Globus pallidus (tissue), 1 donor: ENCODE measurements around the gene ZNF254.
"Not testable (repeated sequence)": the region's sequence is repeated elsewhere in the genome, so short reads cannot be mapped to it uniquely, and the experiment has no call there.

Source experiments
- DNase-seq: peaks from one replicate; pipeline ENCODE4 v3.0.0-alpha.2; 2015; ENCODE audit warnings: low spot score

The ZNF254 gene

DNA sequence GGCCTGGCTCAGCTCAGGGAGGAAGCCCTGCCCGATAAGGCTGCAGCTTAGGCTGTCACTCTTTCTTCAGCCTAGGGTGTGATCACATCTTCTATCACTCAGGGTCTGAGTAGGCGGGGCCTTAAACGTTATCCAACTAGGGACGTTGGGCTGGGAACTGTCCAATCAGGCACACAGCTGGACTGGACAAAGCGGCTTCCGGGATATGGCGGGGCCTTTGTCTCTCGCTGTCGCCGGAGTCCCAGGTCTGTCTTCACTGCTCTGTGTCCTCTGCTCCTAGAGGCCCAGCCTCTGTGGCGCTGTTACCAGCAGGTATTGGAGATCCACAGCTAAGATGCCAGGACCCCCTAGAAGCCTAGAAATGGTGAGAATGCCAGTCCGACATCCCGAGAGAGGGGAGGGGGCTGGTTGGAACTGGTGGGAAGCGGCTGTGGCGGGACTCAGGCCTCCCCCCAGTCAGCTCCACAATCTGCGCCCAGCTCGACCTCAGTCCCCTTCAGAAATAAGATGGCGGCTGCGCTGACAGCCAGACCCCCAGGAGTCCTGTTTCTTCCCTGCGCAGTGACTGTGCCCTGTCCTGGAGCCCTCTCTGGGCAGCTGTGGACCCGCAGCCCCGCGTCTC lies at the start of gene ZNF254:
ZNF254 (plus strand) TSS at position 214 of the 622 bp plus-strand sequence; CDS start at position 335, 121 bp downstream.
- DNase-seq = peak; percentile 95

DNA sequence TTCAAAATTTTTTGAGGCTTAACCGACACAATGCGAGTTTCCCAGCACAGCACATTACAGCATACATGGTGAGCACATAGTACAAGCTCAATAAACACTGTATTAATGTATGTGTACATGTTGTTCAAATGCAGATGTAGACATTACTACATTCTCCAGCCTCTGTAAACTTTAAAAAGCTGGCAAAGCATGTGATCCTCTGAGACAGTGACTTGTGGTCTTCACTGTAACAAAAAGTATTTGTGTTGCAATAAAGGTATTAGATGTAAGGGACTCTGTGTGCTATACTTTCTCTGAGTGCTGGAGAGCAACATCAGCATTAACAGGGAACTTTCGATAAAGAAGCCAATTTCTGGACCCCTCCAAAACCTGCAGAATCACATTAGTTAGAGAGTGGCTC lies 46.4 kb upstream of the ZNF254 start:
- no peak for DNase-seq

DNA sequence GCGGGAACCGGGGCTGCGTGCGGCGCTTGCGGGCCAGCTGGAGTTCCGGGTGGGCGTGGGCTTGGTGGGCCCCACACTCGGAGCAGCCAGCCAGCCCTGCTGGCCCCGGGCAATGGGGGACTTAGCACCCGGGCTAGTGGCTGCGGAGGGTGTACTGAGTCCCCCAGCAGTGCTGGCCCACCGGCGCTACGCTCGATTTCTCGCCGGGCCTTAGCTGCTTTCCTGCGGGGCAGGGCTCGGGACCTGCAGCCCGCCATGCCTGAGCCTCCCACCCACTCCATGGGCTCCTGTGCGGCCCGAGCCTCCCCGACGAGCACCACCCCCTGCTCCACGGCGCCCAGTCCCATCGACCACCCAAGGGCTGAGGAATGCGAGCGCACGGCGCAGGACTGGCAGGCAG lies 45.7 kb upstream of the ZNF254 start:
- not testable (repeated sequence) for DNase-seq

DNA sequence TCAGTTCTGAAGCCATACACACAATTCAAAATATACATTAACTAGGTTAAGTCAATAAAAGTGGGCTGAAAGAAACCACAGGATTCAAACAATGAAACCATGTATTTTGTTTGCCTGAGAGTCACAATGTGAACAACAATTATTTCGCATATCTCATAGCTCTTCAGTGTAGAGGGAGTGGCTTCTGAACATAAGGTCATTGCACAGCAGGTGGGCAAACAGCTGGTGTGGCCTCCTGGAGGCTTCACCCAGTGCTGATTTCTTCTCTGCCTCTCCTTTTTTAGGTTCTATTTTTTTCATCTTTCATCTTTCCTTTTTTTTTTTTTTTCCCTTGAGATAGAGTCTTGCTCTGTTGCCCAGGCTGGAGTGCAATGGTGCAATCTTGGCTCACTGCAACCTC lies 40.4 kb upstream of the ZNF254 start:
- DNase-seq = no peak

DNA sequence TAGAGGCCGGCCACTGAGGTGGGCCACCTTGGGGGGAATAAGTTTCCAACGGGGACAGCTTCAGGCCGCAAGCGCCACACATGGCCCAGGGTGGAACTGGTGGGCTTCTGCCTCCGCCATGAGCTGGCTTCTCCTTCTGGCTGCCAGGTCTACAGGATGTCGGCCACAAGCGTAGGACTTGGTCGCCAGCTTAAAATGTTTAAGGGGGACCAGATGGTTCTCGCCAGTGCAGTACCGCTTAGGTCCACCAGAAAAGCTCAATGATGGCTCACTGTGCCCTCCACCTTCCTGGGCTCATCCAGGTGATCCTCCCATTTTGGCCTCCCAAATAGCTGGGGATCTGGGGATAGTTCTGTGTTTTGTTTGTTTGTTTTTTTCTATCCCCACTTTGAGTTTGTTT lies 38.7 kb upstream of the ZNF254 start:
- DNase-seq = no peak

DNA sequence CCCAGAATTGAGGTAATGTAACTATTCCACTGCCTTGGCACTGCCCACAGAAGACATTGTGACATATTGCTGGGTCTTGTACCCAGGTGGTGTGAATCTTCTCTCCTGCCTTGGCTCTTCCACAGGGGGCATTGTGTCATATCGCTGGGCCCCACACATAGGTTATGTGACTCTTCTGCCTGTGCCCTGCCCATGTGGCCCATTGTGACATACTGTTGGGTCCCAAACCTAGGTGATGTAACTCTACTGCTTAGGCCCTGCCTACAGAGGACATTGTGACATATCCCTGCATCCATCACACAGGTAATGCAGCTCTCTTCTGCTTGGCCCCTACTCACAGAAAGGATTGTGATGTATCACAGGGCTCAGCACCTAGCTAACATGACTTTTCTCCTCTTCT lies 37.5 kb upstream of the ZNF254 start:
- no peak for DNase-seq

DNA sequence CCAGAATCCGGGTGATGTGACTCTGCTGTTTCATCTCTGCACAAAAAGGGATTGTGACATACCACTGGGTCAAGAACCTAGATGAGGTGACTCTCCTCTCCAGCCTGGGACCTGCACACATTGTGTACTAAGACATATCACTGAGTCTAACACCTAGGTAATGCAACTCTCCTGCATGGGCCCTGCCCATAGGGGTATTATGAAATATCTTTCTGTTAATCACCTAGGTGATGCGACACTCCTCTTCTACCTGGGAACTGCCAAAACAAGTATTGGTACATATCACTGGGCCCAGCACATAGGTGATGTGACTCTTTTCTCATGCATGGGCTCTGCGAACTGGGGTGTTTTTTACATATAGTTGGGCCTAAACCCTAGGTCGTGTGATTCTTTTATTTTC lies 35.5 kb upstream of the ZNF254 start:
- no peak for DNase-seq

DNA sequence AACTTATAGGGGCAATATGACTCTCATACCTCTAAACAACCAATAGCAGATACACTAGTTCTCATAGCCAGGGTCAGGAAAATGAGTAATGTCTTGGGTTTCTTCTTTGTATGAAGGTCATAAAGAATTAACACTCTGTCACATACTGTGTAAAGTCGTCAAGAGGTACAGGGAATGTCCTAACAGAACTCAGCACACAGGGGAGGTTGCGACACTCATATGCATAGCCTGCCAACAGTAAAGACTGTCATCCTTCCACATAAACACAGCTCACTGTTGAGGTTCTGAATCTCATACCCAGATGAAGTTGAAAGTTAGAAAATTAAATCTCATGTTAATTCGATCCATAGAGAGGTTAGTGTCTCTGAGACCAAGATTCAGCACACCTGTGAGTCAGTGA lies 34.2 kb upstream of the ZNF254 start:
- no peak for DNase-seq

DNA sequence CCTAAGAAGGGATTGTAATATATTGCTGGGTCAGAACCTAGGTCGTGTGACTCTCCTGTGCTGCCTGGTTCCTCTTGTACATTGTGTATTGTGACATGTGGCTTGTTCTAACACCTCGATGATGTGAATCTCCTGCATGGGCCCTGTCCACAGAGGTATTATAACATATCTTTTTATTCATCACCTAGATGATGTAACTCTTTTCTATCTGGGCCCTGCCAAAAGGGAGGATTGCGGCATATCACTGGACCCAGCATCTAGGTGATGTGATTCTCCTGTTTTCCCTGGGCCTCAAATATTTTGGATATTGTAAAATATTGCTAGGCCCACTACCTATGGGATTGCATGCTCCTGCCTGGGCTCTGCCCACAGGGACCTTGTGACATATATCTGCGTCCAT lies 33.4 kb upstream of the ZNF254 start:
- DNase-seq = no peak

DNA sequence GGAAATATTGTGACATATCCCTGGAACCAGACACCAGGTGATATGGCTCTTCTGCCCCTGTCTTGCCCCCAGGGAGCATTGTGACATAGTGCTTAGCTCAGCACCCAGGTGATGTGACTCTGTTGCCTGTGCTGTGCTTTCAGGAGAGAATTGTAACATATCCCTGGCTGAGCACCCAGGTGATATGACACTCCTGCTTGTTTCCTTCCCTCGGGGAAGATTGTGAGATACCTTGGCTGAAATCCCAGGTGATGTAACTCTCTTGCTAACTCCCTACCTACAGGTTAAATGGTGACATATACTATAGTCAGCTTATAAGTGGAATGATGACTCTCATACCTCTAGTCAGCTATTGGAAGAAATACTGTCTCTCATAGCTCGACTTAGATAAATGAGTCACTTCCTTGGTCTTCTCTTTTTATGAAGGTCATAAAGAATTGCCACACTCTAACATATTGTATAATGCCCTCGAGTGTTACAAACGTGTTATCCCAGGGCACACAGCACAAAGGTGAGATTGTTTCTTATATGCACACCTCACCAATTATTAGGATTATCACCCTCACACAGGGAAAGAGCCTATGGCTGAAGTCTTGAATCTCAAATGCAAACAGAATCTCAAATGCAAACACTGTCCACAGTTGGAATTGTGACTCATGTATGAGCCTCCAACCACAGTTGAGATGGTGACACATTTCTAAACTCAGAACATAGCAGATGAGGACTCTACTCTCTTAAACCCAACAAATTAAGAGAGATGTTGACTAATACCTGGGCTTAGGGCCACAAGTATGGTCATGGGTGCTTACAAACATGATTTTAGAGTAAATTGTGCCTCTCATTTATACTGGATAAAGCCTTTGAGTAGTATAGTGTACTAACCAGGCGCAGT lies 32.7 kb upstream of the ZNF254 start:
- no peak for DNase-seq

DNA sequence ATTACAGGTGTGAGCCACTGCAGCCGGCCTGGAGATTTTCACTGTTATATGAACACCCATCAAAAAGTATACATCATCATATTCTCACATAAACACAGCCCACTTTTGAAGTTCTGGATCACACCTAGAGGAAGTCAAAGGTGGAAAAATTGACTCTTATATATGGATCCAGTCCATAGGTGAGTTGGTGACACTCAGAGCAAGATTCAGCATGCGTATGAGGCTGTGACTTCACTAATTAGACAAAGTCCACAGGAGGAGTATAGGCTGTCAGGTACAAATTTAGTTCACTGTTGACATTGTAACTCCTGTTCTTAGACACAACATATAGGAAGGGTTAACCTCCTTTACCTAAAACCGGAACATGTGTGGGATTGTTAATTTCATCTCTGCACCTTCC lies 31.4 kb upstream of the ZNF254 start:
- no peak for DNase-seq

DNA sequence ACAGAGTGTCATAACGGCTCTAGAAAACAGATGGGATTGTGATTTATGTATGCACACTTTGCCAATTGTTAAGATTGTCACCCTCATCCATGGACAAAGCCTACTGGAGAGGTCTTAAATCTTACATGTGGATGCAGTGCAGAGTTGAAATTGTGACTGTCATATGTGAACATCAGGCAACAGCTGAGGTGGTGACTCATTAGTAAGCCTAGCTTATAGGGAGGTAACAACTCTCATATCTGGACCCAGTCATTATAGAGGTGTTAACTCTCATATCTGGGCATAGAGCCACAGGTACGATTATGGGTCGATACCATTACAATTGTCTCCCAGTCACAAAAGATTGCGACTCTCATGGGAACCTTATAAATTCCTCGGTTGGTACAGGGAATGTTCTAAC lies 29.8 kb upstream of the ZNF254 start:
- DNase-seq = no peak

DNA sequence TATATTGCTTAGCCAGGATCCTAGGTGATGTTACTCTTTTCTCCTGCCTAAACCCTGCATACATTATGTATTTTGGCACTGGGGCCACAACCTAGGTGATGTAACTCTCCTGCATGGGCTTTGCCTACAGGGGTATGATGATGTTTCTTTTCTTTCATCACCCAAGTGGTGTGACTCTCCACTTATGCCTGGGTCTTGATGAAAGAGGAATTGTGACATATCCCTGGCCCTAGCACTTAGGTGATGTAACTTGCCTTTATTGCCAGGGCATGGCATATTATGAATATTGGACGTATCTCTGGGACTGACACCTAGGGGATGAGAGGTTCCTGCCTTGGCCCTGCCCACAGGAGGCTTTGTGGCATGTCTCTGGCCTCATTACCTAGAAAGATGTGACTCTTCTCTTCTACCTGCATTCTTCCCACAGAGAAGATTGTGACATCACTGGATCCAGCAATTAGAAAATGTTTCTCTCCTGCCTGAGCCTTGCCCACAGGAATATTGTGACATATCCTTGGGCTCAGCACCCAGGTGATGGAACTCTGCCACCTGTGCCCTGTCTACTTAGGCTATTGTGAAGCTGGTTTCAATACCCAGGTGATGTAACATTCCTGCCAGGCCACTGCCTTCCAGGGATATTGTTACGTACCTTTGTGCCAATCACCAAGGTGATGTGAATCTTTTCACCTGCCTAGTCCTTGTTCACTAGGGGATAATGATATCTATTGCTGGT lies 27.3 kb upstream of the ZNF254 start:
- no peak for DNase-seq

DNA sequence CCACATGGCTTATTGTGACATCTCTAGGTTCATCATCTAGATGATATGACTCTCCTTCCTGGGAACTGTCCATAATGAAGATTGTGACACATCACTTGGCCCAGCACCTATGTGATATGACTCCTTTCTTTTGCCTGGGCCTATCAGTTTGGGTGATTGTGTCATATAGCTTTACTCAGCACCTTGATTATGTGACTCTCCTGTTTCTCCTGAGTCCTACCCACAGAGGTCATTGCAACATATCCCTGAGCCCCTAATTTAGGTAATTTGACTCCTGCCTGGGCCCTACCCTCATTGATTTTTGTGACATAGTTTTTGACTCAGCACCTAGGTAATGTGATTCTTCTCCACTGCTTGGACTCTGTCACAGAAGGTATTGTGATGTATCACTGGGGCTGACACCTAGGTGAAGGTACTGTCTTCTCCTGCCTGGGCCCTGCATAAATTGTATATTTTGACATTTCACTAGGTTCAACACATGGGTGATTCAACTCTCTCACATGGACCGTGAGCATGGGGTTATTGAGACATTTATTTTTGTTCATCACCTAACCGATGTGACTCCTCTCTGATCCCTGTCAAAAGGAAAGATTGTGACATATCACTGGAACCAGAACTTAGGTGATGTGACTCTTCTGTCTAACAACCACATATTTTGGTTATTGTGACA lies 26.2 kb upstream of the ZNF254 start:
- no peak for DNase-seq

DNA sequence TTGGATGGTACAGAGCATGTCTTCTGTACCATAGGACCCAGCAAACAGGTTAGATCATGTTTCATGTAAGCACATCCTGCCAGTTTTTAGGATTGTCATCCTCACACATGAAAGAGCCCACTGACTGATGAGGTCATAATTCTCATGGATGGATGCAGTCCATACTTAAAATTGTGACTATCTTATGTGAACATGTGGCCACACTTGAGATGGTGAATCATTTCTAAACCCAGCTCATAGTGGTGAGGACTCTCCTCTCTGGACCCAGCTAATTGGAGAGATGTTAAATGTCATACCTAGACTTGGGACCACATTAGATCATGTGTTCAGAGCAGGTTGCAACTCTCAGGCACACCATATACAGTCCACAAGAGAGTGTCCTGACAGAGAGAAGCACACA lies 24.8 kb upstream of the ZNF254 start:
- DNase-seq = no peak

DNA sequence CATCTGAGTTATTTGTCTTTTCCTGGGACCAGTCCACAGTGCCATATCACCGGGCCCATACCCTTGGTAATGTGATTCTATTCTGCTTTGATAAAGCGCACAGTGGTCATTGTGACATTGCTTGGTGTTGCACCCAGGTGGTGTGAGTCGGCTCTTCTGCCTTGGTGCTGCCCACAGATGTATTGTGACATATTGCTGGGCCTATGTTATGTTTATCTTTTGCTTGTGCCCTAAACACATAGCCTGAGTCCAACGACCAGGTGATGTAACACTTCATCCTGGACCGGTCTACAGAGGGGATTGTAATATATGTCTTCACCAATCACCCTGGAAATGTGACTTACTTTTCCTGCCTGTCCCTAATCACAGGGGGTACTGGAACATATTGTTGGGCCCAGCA lies 23.7 kb upstream of the ZNF254 start:
- DNase-seq = no peak

DNA sequence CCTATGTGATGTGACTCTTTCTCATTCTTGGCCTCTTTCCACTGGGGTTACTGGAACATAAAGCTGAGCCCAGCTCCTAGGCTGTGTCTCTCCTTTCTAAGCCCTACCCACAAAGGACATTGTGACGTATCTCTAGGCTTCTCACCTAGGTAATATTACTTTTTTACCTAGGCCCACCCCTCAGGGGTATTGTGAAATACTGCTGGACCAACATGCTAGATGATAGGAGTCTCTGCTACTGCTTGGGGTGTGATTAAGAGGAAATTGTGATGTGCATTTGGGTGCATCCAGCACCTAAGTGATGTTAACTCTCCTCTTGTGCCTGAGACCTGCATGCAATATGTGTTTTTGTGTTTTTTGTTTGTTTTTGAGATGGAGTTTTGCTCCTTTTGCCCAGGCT lies 22.8 kb upstream of the ZNF254 start:
- DNase-seq = no peak

DNA sequence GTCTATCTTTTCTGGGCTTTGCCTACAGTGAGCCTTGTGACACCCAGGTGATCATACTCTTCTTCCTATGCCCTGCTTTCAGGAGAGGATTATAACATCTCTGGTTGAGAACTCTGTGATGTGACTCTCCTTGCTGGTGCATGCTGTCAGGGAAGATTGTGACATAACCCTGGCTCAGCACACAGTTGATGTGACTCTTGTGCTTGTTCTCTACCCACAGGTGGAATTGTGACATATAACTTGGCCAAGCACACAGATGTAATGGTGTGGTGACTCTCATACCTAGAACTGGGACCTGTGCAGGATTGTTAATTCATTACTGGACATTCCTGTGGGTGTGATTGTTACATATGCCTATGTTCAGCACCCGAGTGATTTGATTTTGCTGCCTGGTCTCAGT lies 21.7 kb upstream of the ZNF254 start:
- no peak for DNase-seq

DNA sequence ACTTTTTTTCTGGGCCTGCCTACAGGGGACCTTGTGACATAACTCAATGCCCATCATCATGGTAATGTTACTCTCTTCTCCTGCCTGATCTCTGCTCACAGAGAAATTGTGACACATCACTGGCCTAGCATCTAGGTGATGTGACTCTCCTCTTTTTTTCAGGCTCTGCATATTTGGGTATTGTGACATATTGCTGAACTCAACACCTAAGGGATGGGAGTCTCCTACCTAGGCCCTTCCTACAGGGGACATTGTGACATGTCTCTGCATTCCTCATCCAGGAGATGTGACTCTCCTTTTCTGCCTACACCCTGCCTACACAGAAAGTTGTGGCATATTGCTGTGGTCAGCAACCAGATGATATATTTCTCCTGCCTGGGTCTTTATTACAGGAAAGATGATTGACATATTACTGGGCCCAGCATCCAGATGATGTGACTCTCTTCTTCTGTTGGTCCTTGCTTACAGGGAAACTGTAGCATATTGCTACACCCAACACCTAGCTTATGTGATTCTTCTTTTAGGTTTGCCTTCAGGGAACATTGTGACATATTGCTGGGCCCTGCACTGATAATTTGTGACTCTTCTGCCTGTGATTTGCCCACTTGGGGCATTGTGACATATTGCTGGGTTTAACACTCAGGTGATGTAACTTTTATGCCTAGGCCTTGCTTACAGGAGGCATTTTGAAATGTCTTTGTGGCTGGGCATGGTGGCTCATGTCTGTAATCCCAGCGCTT lies 21.0 kb upstream of the ZNF254 start:
- no peak for DNase-seq

DNA sequence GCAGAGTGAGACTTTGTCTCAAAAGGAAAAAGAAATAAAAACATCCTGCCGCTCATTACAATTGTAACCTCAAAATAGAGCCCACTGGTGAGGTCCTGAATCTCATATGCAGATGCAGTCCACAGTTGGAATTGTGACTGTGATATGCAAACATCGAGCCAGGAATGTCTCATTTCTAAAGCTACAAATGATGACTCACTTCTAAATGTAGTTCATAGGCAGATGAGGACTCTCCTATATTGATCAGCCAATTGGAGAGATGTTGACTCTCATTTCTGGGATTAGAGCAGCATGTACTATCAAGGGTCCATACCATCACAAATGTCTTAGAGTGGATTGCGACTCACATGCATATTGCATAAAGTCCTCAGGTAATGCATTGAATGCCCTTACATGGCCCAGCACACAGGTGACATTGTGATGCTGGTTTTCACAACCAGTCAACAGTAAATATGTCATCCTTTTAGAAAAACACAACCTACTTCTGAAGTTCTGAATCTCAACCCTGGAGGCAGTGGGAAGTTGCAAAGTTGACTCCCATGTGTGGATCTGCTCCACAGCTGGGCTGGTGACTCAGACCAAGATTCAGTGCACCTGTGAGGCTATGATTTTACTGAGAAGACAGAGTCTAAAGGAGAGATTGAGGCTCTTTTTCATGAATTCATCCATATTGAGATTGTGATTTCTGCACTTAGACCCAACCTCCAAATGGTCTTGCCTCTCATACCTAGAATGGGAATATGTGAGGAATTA lies 16.9 kb upstream of the ZNF254 start:
- no peak for DNase-seq

DNA sequence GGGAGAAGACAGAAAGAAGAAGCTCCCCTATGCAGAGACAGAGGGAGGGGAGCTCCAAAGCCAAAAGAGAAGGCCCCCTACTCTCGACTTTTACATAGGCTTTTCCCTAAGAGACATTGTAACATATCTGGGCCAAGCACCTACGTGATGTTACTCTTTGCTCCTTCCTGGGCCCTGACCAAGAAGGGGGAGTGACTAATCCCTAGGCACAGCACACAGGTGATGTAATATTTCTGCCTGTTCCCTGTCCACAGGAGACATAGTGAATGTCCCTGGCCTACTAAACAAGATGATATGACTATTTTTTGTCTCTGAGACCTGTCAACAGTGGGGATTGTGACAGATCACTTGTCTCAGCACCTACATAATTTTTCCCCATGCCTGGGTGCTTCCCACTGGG lies 15.9 kb upstream of the ZNF254 start:
- no peak for DNase-seq
